SK-N-SH (cell line): ENCODE data around the gene KRTAP3-3. TPM values are rescaled to one million over a fixed set of nuclear protein-coding genes. Genes with fewer than 3 reads are reported as not detected.

ENCODE experiments used
- CTCF ChIA-PET: fragments of 300-600, 350-600 bp; formaldehyde crosslinking; extraction: SDS; loops from one replicate; lab custom pipeline; 2021; lab: Yijun Ruan, JAX
- POLR2A ChIA-PET: fragments of 350-600 bp; sonication (Branson Sonifier 250); formaldehyde crosslinking; extraction: SDS; loops from one replicate; lab custom pipeline; 2020; ENCODE audit warnings: antibody characterized with exemption, inconsistent platforms; lab: Yijun Ruan, JAX
- DNase-seq: peaks from one replicate; pipeline ENCODE4 v3.0.0; 2012
- H2AFZ ChIP-seq: fragments of 200-600 bp; sonication (generic); 2 replicates; pipeline ENCODE4 v1.8.1; 2016; ENCODE audit warnings: antibody characterized with exemption, mild to moderate bottlenecking, low read depth
- H3F3A ChIP-seq: fragments of 200-600 bp; sonication (generic); replicated peaks from 2 replicates; pipeline ENCODE3; 2016; ENCODE audit warnings: antibody characterized with exemption, mild to moderate bottlenecking; ENCODE audit not compliant: insufficient read depth
- H3K27ac ChIP-seq, 2 experiments: fragments of 200-500 bp in 1 of 2; fragments of 200-600 bp in 1 of 2; sonication (Bioruptor generic) in 1 of 2; sonication (generic), shearing (Covaris generic) in 1 of 2; 2 replicates each; pipeline versions ENCODE4 v1.5.1 to v1.6.1; 2014 to 2016; ENCODE audit warnings: low read depth in 2 of 2, inconsistent platforms in 1 of 2, low read length in 1 of 2, mild to moderate bottlenecking in 1 of 2, mixed read lengths in 1 of 2
- H3K27me3 ChIP-seq: fragments of 200-600 bp; sonication (generic), shearing (Covaris generic); 2 replicates; pipeline ENCODE4 v1.6.1; 2016; ENCODE audit warnings: mixed run types; ENCODE audit not compliant: insufficient read depth
- H3K36me3 ChIP-seq, 2 experiments: fragments of 200-500 bp in 1 of 2; fragments of 200-600 bp in 1 of 2; sonication (Bioruptor generic) in 1 of 2; sonication (generic) in 1 of 2; replicated peaks in 1 of 2; 2 replicates each; pipeline versions ENCODE3 to v1.5.1; 2014 to 2016; ENCODE audit warnings: low read length in 1 of 2, mild to moderate bottlenecking in 1 of 2; ENCODE audit not compliant: insufficient read depth in 2 of 2, control insufficient read depth in 1 of 2
- H3K4me1 ChIP-seq, 2 experiments: fragments of 200-500 bp in 1 of 2; fragments of 200-600 bp in 1 of 2; sonication (Bioruptor generic) in 1 of 2; sonication (generic), shearing (Covaris generic) in 1 of 2; 2 replicates each; pipeline versions ENCODE4 v1.5.1 to v1.6.1; 2014 to 2016; ENCODE audit warnings: low read depth in 1 of 2, low read length in 1 of 2, mixed run types in 1 of 2; ENCODE audit not compliant: insufficient read depth in 2 of 2, control insufficient read depth in 1 of 2
- H3K4me2 ChIP-seq: fragments of 200-600 bp; sonication (generic), shearing (Covaris generic); 2 replicates; pipeline ENCODE4 v1.6.1; 2017; ENCODE audit warnings: mixed run types
- H3K4me3 ChIP-seq, 2 experiments: fragments of 200-500 bp in 1 of 2; fragments of 200-600 bp in 1 of 2; sonication (Bioruptor generic) in 1 of 2; sonication (generic), shearing (Covaris generic) in 1 of 2; 2 replicates each; pipeline versions ENCODE4 v1.5.1 to v1.8.1; 2014 to 2016; ENCODE audit warnings: low read depth in 2 of 2, inconsistent platforms in 1 of 2, low read length in 1 of 2, mild to moderate bottlenecking in 1 of 2, mixed read lengths in 1 of 2, moderate library complexity in 1 of 2
- H3K79me2 ChIP-seq: fragments of 200-600 bp; sonication (generic); 2 replicates; pipeline ENCODE4 v1.8.1; 2017; ENCODE audit warnings: mild to moderate bottlenecking; ENCODE audit not compliant: insufficient read depth
- H3K9ac ChIP-seq: fragments of 200-600 bp; sonication (generic); 2 replicates; pipeline ENCODE4 v1.6.1; 2017; ENCODE audit warnings: mixed run types
- H3K9me2 ChIP-seq: fragments of 200-600 bp; sonication (generic); 2 replicates; pipeline ENCODE4 v1.6.1; 2017; ENCODE audit warnings: mixed run types
- H3K9me3 ChIP-seq: fragments of 200-600 bp; sonication (generic); 2 replicates; pipeline ENCODE4 v1.6.1; 2017; ENCODE audit warnings: mixed run types, mild to moderate bottlenecking, moderate library complexity
- H4K20me1 ChIP-seq: fragments of 200-600 bp; sonication (generic); 2 replicates; pipeline ENCODE4 v1.6.1; 2017; ENCODE audit warnings: mild to moderate bottlenecking, mixed run types; ENCODE audit not compliant: insufficient read depth
- EP300 ChIP-seq, 2 experiments: IDR thresholded peaks; 2 replicates each; pipeline versions ENCODE4 v1.4.0 to v1.6.1; 2012; ENCODE audit warnings: borderline replicate concordance in 1 of 2, low read depth in 1 of 2, low read length in 1 of 2
- EZH2phosphoT487 ChIP-seq: fragments of 200-600 bp; sonication (generic); IDR thresholded peaks from 2 replicates; pipeline ENCODE4 v1.6.1; 2017; ENCODE audit warnings: low read depth, mixed run types, mild to moderate bottlenecking, antibody characterized with exemption, moderate library complexity, borderline replicate concordance
- FOXJ3 ChIP-seq: sonication (generic); formaldehyde crosslinking; IDR thresholded peaks from 2 replicates; pipeline ENCODE4 v1.5.1; 2020; ENCODE audit warnings: mild to moderate bottlenecking, missing genetic modification reagents
- GATA2 ChIP-seq: sonication (generic); formaldehyde crosslinking; IDR thresholded peaks from 2 replicates; pipeline ENCODE4 v1.5.0; 2020; ENCODE audit warnings: mild to moderate bottlenecking, missing genetic modification reagents
- IRF3 ChIP-seq: fragments of 150-350 bp; IDR thresholded peaks from 2 replicates; pipeline ENCODE4 v1.6.1; 2016; ENCODE audit warnings: mild to moderate bottlenecking, low read depth, low read length
- NFIC ChIP-seq: IDR thresholded peaks from 2 replicates; pipeline ENCODE4 v1.4.0; 2012; ENCODE audit warnings: borderline replicate concordance
- POLR2AphosphoS5 ChIP-seq: IDR thresholded peaks from 2 replicates; pipeline ENCODE4 v1.6.1; 2012; ENCODE audit warnings: low read depth, low read length
- RAD21 ChIP-seq: IDR thresholded peaks from 2 replicates; pipeline ENCODE4 v1.6.1; 2012; ENCODE audit warnings: mild to moderate bottlenecking, low read length
- RXRA ChIP-seq: IDR thresholded peaks from 2 replicates; pipeline ENCODE4 v1.4.0; 2012; ENCODE audit warnings: low read depth, mild to moderate bottlenecking, borderline replicate concordance
- SIN3A ChIP-seq: IDR thresholded peaks from 2 replicates; pipeline ENCODE4 v1.6.1; 2012; ENCODE audit warnings: low read depth, mild to moderate bottlenecking, low read length, moderate library complexity, borderline replicate concordance
- YY1 ChIP-seq: IDR thresholded peaks from 2 replicates; pipeline ENCODE4 v1.4.0; 2012; ENCODE audit warnings: low read depth, mild to moderate bottlenecking
- WGBS: methylation state at CpG from one replicate; pipeline ENCODE4 v1.1.6; 2017; ENCODE audit warnings: low lambda C conversion rate; 5-methylcytosine and 5-hydroxymethylcytosine counted together
- polyA plus RNA-seq, 3 experiments: library from polyadenylated mRNA; depleted of rRNA; stranded (reverse); fragments of >200 nt; gene quantifications; 2 replicates each; pipeline ENCODE4 v1.2.3, GENCODE V29; 2012
- TF ChIP-seq, protein P1 (sequence below): fragments of 150-350 bp; IDR thresholded peaks from 2 replicates; pipeline ENCODE4 v1.6.1; 2017; ENCODE audit warnings: antibody characterized with exemption, low read length, low read depth, borderline replicate concordance
- TF ChIP-seq, protein P2 (sequence below): IDR thresholded peaks from 2 replicates; pipeline ENCODE4 v1.6.1; 2012; ENCODE audit warnings: mild to moderate bottlenecking, low read depth, low read length, moderate library complexity
- TF ChIP-seq, protein P3 (sequence below): IDR thresholded peaks from 2 replicates; pipeline ENCODE4 v1.4.0; 2012; ENCODE audit warnings: low read depth, borderline replicate concordance

The KRTAP3-3 gene
- polyA plus RNA-seq, 1 of the 3 experiments (the other 2 are of a cell fraction) = not detected

- TF ChIP-seq IRF3 = no peak
- TF ChIP-seq, protein P1, sequence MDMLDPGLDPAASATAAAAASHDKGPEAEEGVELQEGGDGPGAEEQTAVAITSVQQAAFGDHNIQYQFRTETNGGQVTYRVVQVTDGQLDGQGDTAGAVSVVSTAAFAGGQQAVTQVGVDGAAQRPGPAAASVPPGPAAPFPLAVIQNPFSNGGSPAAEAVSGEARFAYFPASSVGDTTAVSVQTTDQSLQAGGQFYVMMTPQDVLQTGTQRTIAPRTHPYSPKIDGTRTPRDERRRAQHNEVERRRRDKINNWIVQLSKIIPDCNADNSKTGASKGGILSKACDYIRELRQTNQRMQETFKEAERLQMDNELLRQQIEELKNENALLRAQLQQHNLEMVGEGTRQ = no peak
- no peak for TF ChIP-seq EP300 (IDR thresholded peaks at IDR 0.05; ENCODE audit: borderline replicate concordance in 1 of 2, low read depth in 1 of 2, low read length in 1 of 2)
- TF ChIP-seq YY1 = no peak
- no peak for TF ChIP-seq RAD21
- no peak for TF ChIP-seq NFIC
- TF ChIP-seq RXRA = no peak
- no peak for TF ChIP-seq EZH2phosphoT487
- TF ChIP-seq GATA2 (CRISPR knock-in tag) = no peak
Observed at GRCh38 chr17:40951011-40951622, 42.8 kb downstream of the KRTAP3-3 start (continued).

- Histone ChIP-seq H3K27me3 (peaks cover 49% of the 10 kb centered on the region; the same call in 1 of the 2 replicates), H3K79me2 (no peaks in the 10 kb centered on the region), H3K9me2 (no peaks in the 10 kb centered on the region), H3K4me3 (no peak overlapping the region), H3K9me3 (no peaks in the 10 kb centered on the region), H3K9ac (no peak overlapping the region), H3F3A (no peaks in the 10 kb centered on the region), H4K20me1 (no peaks in the 10 kb centered on the region), H3K36me3 (no peaks in the 10 kb centered on the region), H2AFZ (no peak overlapping the region), H3K4me1 (no peaks in the 10 kb centered on the region), H3K27ac (no peak overlapping the region), H3K4me2 (no peak overlapping the region)
- no peak for TF ChIP-seq POLR2AphosphoS5
- no peak for TF ChIP-seq RXRA
- no peak for DNase-seq
- 26% methylated on average over 7 of the region's 7 CpGs for WGBS
- ChIA-PET CTCF (no interaction called here), POLR2A (no interaction called here)
Observed at GRCh38 chr17:40950176-40950575, 43.8 kb downstream of the KRTAP3-3 start.

DNA sequence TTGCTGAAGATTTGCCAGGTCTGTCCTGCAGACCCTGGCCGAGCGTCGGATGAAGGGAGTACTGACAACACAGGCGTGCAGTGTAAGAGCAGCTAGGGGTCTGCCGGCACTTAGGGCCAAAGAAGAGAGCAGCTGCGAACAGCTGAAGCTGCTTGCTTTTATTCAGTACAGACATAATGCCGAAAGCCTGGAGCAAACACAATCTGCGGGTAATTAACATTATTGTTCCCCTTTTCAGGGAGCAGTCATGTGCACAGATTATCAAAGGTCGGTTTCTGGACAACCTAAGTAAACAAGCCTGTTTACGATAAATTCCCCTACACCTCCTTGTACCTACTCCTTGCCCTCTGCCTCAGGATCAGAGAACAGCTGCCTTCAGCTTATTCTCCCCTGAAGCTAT, 44.5 kb downstream of the KRTAP3-3 start:
- 17% methylated on average over 10 of the region's 10 CpGs for WGBS
- H3K4me2 ChIP-seq = no peak overlapping the region
- H3K27me3 ChIP-seq = peaks cover 52% of the 10 kb centered on the region; the same call in 1 of the 2 replicates
- H3K4me1 ChIP-seq = no peaks in the 10 kb centered on the region
- no peaks in the 10 kb centered on the region for H3K36me3 ChIP-seq
- H3K4me3 ChIP-seq = no peak overlapping the region
- H4K20me1 ChIP-seq = no peaks in the 10 kb centered on the region
- no peaks in the 10 kb centered on the region for H3K79me2 ChIP-seq
- H3K27ac ChIP-seq = no peak overlapping the region
- no peak for DNase-seq
- CTCF ChIA-PET = interaction anchor here (1.5 kb wide), 1 partner anchor 14 kb away, joined by 6 read pairs; no protein-coding TSS in a partner anchor
- no peak overlapping the region for H2AFZ ChIP-seq
- H3K9me2 ChIP-seq = no peaks in the 10 kb centered on the region
- H3K9ac ChIP-seq = no peak overlapping the region
- H3F3A ChIP-seq = no peaks in the 10 kb centered on the region
- H3K9me3 ChIP-seq = no peaks in the 10 kb centered on the region
- POLR2A ChIA-PET = no interaction called here
- no peak for TF ChIP-seq EP300 (IDR thresholded peaks at IDR 0.05; ENCODE audit: borderline replicate concordance in 1 of 2, low read depth in 1 of 2, low read length in 1 of 2)
- no peak for TF ChIP-seq IRF3
- TF ChIP-seq SIN3A = no peak
- TF ChIP-seq, protein P2, sequence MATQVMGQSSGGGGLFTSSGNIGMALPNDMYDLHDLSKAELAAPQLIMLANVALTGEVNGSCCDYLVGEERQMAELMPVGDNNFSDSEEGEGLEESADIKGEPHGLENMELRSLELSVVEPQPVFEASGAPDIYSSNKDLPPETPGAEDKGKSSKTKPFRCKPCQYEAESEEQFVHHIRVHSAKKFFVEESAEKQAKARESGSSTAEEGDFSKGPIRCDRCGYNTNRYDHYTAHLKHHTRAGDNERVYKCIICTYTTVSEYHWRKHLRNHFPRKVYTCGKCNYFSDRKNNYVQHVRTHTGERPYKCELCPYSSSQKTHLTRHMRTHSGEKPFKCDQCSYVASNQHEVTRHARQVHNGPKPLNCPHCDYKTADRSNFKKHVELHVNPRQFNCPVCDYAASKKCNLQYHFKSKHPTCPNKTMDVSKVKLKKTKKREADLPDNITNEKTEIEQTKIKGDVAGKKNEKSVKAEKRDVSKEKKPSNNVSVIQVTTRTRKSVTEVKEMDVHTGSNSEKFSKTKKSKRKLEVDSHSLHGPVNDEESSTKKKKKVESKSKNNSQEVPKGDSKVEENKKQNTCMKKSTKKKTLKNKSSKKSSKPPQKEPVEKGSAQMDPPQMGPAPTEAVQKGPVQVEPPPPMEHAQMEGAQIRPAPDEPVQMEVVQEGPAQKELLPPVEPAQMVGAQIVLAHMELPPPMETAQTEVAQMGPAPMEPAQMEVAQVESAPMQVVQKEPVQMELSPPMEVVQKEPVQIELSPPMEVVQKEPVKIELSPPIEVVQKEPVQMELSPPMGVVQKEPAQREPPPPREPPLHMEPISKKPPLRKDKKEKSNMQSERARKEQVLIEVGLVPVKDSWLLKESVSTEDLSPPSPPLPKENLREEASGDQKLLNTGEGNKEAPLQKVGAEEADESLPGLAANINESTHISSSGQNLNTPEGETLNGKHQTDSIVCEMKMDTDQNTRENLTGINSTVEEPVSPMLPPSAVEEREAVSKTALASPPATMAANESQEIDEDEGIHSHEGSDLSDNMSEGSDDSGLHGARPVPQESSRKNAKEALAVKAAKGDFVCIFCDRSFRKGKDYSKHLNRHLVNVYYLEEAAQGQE = no peak
- TF ChIP-seq, protein P3, sequence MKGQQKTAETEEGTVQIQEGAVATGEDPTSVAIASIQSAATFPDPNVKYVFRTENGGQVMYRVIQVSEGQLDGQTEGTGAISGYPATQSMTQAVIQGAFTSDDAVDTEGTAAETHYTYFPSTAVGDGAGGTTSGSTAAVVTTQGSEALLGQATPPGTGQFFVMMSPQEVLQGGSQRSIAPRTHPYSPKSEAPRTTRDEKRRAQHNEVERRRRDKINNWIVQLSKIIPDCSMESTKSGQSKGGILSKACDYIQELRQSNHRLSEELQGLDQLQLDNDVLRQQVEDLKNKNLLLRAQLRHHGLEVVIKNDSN = no peak
- no peak for TF ChIP-seq FOXJ3
